HFFc6 (cell line): Measurements from ENCODE around the gene APOBEC3F. TPM values are rescaled to one million over a fixed set of nuclear protein-coding genes. Genes with fewer than 3 reads are reported as not detected.
"Not testable (repeated sequence)": the region's sequence is repeated elsewhere in the genome, so short reads cannot be mapped to it uniquely, and the experiment has no call there.

Source experiments
- DNase-seq: peaks from one replicate; pipeline ENCODE4 v3.0.0-alpha.2; 2018
- H3K27ac Mint-ChIP-seq: 2 replicates; pipeline ENCODE4 v1.8.0; 2020; ENCODE audit warnings: mild to moderate bottlenecking, mixed read lengths
- H3K27me3 Mint-ChIP-seq: 2 replicates; pipeline ENCODE4 v1.8.0; 2021; ENCODE audit warnings: mild to moderate bottlenecking, moderate library complexity, mixed read lengths; ENCODE audit not compliant: insufficient read depth
- H3K36me3 Mint-ChIP-seq: 2 replicates; pipeline ENCODE4 v1.8.0; 2021; ENCODE audit warnings: low read depth, mixed read lengths
- H3K4me1 Mint-ChIP-seq: 2 replicates; pipeline ENCODE4 v1.8.0; 2020; ENCODE audit warnings: low read depth, mixed read lengths
- H3K4me3 Mint-ChIP-seq: 2 replicates; pipeline ENCODE4 v1.8.0; 2020; ENCODE audit warnings: mild to moderate bottlenecking, moderate library complexity, mixed read lengths
- H3K9me3 Mint-ChIP-seq: 2 replicates; pipeline ENCODE4 v1.8.0; 2020; ENCODE audit warnings: mild to moderate bottlenecking, mixed read lengths
- total RNA-seq, 6 experiments: library from RNA; stranded (reverse); fragmentation: NEBNext Ultra II Directional; extraction: Animal tissue kit (Norgen Biotek cat#: 25700); gene quantifications; 2 replicates in 1 of 6; 3 replicates in 5 of 6; pipeline ENCODE4 v1.2.3, GENCODE V29; 2021
- TF ChIP-seq, protein P1 (sequence below): fragments of 200-600 bp; sonication (generic); IDR thresholded peaks from 2 replicates; pipeline ENCODE4 v1.5.0; 2021; ENCODE audit warnings: antibody characterized with exemption, mild to moderate bottlenecking

APOBEC3F gene
- total RNA-seq, 6 experiments from 2014 or later = 6.5 to 12.1 (median 9.0) TPM

DNA sequence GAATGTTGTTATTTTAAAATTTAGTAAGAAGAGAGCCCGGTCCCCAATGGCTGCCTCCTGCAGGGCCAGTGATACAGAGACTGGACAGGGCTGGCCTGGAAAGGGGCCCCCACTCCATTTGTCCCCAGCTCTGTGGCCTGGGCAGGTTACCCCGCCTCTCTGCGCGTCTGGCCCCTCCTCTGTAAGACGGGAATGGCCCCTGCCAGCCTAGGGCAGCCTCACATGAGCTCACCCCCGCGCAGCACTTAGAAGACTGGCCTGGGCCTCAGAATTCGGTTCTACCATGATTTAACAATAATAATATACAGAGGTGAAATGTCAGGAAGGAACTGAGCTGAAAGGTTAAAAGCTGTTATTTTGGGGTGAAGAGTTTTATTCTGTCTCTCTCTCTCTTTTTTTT is 37.7 kb downstream of the APOBEC3F start:
- no peak for DNase-seq
- TF ChIP-seq, protein P1, sequence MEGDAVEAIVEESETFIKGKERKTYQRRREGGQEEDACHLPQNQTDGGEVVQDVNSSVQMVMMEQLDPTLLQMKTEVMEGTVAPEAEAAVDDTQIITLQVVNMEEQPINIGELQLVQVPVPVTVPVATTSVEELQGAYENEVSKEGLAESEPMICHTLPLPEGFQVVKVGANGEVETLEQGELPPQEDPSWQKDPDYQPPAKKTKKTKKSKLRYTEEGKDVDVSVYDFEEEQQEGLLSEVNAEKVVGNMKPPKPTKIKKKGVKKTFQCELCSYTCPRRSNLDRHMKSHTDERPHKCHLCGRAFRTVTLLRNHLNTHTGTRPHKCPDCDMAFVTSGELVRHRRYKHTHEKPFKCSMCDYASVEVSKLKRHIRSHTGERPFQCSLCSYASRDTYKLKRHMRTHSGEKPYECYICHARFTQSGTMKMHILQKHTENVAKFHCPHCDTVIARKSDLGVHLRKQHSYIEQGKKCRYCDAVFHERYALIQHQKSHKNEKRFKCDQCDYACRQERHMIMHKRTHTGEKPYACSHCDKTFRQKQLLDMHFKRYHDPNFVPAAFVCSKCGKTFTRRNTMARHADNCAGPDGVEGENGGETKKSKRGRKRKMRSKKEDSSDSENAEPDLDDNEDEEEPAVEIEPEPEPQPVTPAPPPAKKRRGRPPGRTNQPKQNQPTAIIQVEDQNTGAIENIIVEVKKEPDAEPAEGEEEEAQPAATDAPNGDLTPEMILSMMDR = no peak
- no peak overlapping the region for H3K27ac Mint-ChIP-seq

DNA sequence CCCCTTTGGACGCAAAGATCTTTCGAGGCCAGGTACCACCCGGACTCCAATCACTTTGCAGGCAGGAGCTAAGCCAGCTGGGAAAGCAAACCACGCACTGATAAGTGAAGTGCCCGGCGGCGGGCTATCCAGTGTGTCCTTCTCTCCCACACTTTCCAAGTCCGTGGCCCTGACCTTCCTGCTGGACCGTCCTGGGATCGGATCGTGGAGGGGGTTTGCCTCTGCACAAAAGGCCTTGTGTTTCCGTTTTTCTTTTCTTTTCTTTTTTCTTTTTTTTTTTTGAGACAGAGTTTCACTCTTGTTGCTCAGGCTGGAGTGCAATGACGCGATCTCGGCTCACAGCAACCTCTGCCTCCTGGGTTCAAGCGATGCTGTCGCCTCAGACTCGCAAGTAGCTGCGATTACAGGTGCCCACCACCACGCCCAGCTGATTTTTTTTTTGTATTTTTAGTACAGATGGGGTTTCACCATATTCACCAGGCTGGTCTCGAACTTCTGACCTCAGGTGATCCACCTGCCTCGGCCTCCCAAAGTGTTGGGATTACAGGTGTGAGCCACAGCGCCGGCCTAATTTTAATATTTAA is 38.5 kb downstream of the APOBEC3F start:
- H3K4me1 Mint-ChIP-seq, H3K36me3 Mint-ChIP-seq, H3K4me3 Mint-ChIP-seq, H3K27ac Mint-ChIP-seq, H3K9me3 Mint-ChIP-seq, H3K27me3 Mint-ChIP-seq, DNase-seq: not testable (repeated sequence)

More for the DNA sequence above, 37.7 kb downstream of the APOBEC3F start:
- H3K4me3 Mint-ChIP-seq = no peak overlapping the region; the same call in 1 of the 2 replicates
- H3K27me3 Mint-ChIP-seq = peaks cover 2% of the 10 kb centered on the region
- no peaks in the 10 kb centered on the region for H3K36me3 Mint-ChIP-seq
- H3K4me1 Mint-ChIP-seq = peaks cover 5% of the 10 kb centered on the region; the same call in 1 of the 2 replicates
- H3K9me3 Mint-ChIP-seq = no peaks in the 10 kb centered on the region

DNA sequence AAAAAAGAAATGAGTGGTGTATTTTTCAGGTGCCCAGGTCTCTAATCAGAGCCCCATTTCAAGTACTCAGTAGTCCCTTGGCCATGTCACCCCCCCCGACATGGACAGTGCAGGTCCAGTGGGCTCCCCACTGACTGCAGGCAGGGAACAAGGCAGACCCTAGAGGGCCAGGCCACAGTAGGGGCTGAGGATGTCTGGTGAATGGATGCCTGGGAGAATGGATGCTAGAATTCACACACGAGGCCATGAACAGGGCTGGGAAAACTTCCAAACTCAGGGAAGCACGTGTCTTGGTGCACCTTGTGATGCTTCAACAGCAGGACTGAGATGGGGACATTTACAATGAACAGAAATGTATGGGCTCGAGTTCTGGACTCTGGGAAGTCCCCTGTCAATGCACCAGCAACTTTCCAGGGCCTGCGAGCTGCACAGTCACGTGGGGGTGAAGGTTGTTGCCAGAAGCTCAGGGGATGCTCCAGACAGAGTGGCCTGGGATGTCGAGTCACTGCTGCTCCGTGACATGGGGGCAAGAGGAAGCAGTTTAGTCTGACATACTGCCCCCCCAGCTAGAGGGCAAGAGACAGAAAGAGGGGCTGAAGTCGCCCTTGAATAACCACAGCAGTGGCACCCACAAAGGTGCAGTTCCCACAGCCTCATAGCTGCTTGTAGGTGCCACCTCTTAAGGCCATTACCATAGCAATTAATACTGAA is 39.5 kb downstream of the APOBEC3F start:
- Mint-ChIP-seq H3K27ac (no peak overlapping the region), H3K4me1 (peaks cover 5% of the 10 kb centered on the region; the same call in 1 of the 2 replicates), H3K36me3 (no peaks in the 10 kb centered on the region), H3K27me3 (peaks cover 2% of the 10 kb centered on the region; the same call in 1 of the 2 replicates), H3K4me3 (no peak overlapping the region), H3K9me3 (no peaks in the 10 kb centered on the region)
- TF ChIP-seq, protein P1 = no peak
- DNase-seq = no peak

DNA sequence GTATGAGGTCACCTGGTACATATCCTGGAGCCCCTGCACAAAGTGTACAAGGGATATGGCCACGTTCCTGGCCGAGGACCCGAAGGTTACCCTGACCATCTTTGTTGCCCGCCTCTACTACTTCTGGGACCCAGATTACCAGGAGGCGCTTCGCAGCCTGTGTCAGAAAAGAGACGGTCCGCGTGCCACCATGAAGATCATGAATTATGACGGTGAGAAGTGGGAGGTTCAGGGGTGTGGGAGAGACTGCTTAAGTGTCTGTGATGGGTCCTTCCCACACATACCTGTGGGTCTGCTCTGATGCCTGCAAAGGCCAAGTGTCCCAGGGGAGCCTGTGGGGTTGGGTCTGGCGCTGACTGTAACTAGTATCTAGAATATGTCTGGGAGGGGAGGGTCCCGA is 40.4 kb downstream of the APOBEC3F start:
- peaks cover 2% of the 10 kb centered on the region; the same call in 1 of the 2 replicates for H3K27me3 Mint-ChIP-seq
- H3K4me3 Mint-ChIP-seq = no peak overlapping the region
- no peaks in the 10 kb centered on the region for H3K9me3 Mint-ChIP-seq
- no peak for DNase-seq
- H3K36me3 Mint-ChIP-seq = no peaks in the 10 kb centered on the region
- no peak overlapping the region for H3K27ac Mint-ChIP-seq
- H3K4me1 Mint-ChIP-seq = peaks cover 5% of the 10 kb centered on the region; the same call in 1 of the 2 replicates
- TF ChIP-seq, protein P1 = no peak

DNA sequence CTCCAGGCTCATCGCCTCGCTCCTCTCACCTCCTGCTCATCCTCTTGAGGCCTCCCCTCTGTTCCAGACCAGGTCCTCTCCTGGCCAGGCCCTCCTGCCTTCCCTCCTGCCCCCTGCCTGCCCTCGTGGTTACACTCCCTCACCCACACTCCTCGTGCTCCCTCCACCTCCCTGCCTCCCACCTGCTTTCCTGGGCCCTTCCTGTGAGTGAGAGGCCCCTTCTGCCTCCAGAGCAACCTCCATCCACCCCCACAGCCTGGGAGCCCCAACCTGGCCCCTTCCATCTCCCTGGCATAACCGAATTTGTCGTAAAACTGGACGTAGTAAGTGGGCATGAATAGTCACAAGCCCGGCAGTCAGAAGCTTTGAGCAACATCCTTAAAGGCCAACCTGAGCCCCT is 40.9 kb downstream of the APOBEC3F start:
- Mint-ChIP-seq H3K9me3 (no peaks in the 10 kb centered on the region), H3K4me3 (no peak overlapping the region), H3K36me3 (no peaks in the 10 kb centered on the region), H3K27ac (no peak overlapping the region), H3K4me1 (peaks cover 5% of the 10 kb centered on the region; the same call in 1 of the 2 replicates), H3K27me3 (peaks cover 2% of the 10 kb centered on the region; the same call in 1 of the 2 replicates)
- TF ChIP-seq, protein P1 = no peak
- no peak for DNase-seq
